PFSK-1 (cell line): ENCODE results near the gene SRSF12.

Source experiments
- POLR2AphosphoS5 ChIP-seq: IDR thresholded peaks from 2 replicates; pipeline ENCODE4 v1.6.1; 2012; ENCODE audit warnings: low read depth, mild to moderate bottlenecking, control low read depth, low read length, moderate library complexity
- SIN3A ChIP-seq: IDR thresholded peaks from 2 replicates; pipeline ENCODE4 v1.6.1; 2012; ENCODE audit warnings: mild to moderate bottlenecking, low read length, moderate library complexity, borderline replicate concordance; ENCODE audit not compliant: insufficient read depth

DNA sequence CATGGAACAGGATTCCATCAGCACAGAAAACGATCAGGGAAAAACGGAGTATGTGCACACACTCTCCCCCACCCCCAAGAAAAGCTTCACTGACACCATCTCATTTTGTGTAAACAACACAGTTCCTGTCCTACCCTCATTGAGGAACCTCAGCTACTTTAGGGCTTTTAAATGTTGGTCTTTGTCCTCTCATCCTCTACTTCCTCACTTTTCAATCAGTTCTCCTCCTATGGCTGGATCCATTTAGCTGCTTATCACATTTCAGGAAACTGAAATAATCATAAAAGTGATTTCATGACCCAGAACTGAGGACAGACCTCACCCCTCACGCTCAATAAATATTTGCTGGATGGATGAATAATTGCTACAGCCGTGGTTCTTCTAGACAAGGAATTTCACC, 70.4 kb downstream of the SRSF12 start:
- TF ChIP-seq POLR2AphosphoS5, result no peak
- TF ChIP-seq SIN3A, result peak; percentile 45; the same call in 1 of the 2 replicates
